Endothelial cell of umbilical vein (primary cell): ENCODE data around the gene ADGRB2. TPM values are rescaled to one million over a fixed set of nuclear protein-coding genes. Genes with fewer than 3 reads are reported as not detected.
A peak's percentile ranks its signal among the peaks of the same experiment; 100 is the strongest.

Source experiments
- BruUV-seq: library from RNA; stranded (reverse); fragments of 400-500 nt; replicated peaks from 2 replicates; lab custom pipeline; 2021; lab: Mats Ljungman, UMichigan
- CTCF ChIA-PET: fragments of 300-600, 350-600 bp; sonication (Branson Sonifier 250); formaldehyde crosslinking; loops from one replicate; lab custom pipeline; 2021; ENCODE audit warnings: antibody characterized with exemption, inconsistent platforms; lab: Charles Lee
- POLR2A ChIA-PET: fragments of 300-600, 350-600 bp; sonication (Branson Sonifier 250); formaldehyde crosslinking; loops from one replicate; lab custom pipeline; 2021; ENCODE audit warnings: antibody characterized with exemption, inconsistent platforms; lab: Charles Lee
- DNase-seq: peaks from one replicate; pipeline ENCODE4 v3.0.0-alpha.2; 2011; ENCODE audit warnings: low read depth, low spot score
- FAIRE-seq: peaks from 2 replicates; lab custom pipeline; 2011; peaks lifted over from hg19 to GRCh38; lab: Jason Lieb, UNC
- H2AFZ ChIP-seq: 2 replicates; pipeline ENCODE4 v1.6.0; 2012; ENCODE audit warnings: low read depth, low read length, control low read depth, inconsistent platforms
- H3K27ac ChIP-seq: 2 replicates; pipeline ENCODE4 v1.5.1; 2011; ENCODE audit warnings: low read depth, mild to moderate bottlenecking, control low read depth, low read length, moderate library complexity; ENCODE audit not compliant: insufficient read depth
- H3K27me3 ChIP-seq, 2 experiments: 2 replicates each; pipeline versions ENCODE4 v1.6.0 to v1.6.1; 2011; ENCODE audit warnings: low read length in 2 of 2, mixed read lengths in 1 of 2; ENCODE audit not compliant: control insufficient read depth in 2 of 2, insufficient read depth in 2 of 2
- H3K36me3 ChIP-seq, 2 experiments: 2 replicates in 1 of 2; 3 replicates in 1 of 2; pipeline ENCODE4 v1.5.1; 2011; ENCODE audit warnings: low read length in 2 of 2, mild to moderate bottlenecking in 1 of 2, moderate library complexity in 1 of 2; ENCODE audit not compliant: control insufficient read depth in 2 of 2, insufficient read depth in 2 of 2; ENCODE audit errors: extremely low read depth in 1 of 2
- H3K4me1 ChIP-seq: 3 replicates; pipeline ENCODE4 v1.5.1; 2011; ENCODE audit warnings: mild to moderate bottlenecking, low read length; ENCODE audit not compliant: control insufficient read depth, insufficient read depth; ENCODE audit errors: extremely low read depth
- H3K4me2 ChIP-seq: 2 replicates; pipeline ENCODE4 v1.6.1; 2011; ENCODE audit warnings: low read length, control low read depth, mixed read lengths; ENCODE audit not compliant: insufficient read depth
- H3K4me3 ChIP-seq, 3 experiments: fragments of 200-600 bp in 1 of 3; sonication (generic), shearing (Covaris generic) in 1 of 3; replicated peaks in 1 of 3; 2 replicates each; pipeline ENCODE4 v1.5.1; 2011 to 2016; ENCODE audit warnings: control low read depth in 3 of 3, low read length in 3 of 3, mild to moderate bottlenecking in 2 of 3, inconsistent platforms in 1 of 3, low read depth in 1 of 3, moderate library complexity in 1 of 3; ENCODE audit not compliant: insufficient read depth in 1 of 3
- H3K79me2 ChIP-seq: 2 replicates; pipeline ENCODE4 v1.6.0; 2012; ENCODE audit warnings: low read length, inconsistent platforms; ENCODE audit not compliant: control insufficient read depth, insufficient read depth
- H3K9ac ChIP-seq: replicated peaks from 2 replicates; pipeline ENCODE3; 2011; ENCODE audit warnings: low read length, control low read depth; ENCODE audit not compliant: insufficient read depth; ENCODE audit errors: extremely low read depth
- H3K9me1 ChIP-seq: replicated peaks from 3 replicates; pipeline ENCODE4 v1.6.0; 2011; ENCODE audit warnings: mild to moderate bottlenecking, low read length; ENCODE audit not compliant: control insufficient read depth, insufficient read depth; ENCODE audit errors: extremely low read depth
- H3K9me3 ChIP-seq: replicated peaks from 2 replicates; pipeline ENCODE4 v1.5.1; 2012; ENCODE audit warnings: low read length, inconsistent platforms; ENCODE audit not compliant: control insufficient read depth, insufficient read depth
- H4K20me1 ChIP-seq: replicated peaks from 2 replicates; pipeline ENCODE3; 2011; ENCODE audit warnings: mild to moderate bottlenecking, low read length; ENCODE audit not compliant: control insufficient read depth, insufficient read depth; ENCODE audit errors: extremely low read depth
- CTCF ChIP-seq, 2 donors: IDR thresholded peaks; 1 replicate in 1 of 2; 2 replicates in 1 of 2; pipeline ENCODE4 v1.5.1; 2011; ENCODE audit warnings: low read length in 2 of 2, mild to moderate bottlenecking in 2 of 2, moderate library complexity in 2 of 2, control low read depth in 1 of 2, inconsistent platforms in 1 of 2, low read depth in 1 of 2; ENCODE audit not compliant: insufficient read depth in 1 of 2; ENCODE audit errors: extremely low read depth in 1 of 2
- EZH2 ChIP-seq: IDR thresholded peaks from 2 replicates; pipeline ENCODE4 v1.6.1; 2012; ENCODE audit warnings: borderline replicate concordance, low read depth, mild to moderate bottlenecking, moderate library complexity, low read length, inconsistent platforms; ENCODE audit not compliant: severe bottlenecking
- FOS ChIP-seq: IDR thresholded peaks from 2 replicates; pipeline ENCODE4 v1.6.1; 2011; ENCODE audit warnings: mild to moderate bottlenecking, low read length, moderate library complexity, borderline replicate concordance; ENCODE audit not compliant: insufficient read depth
- GATA2 ChIP-seq: IDR thresholded peaks from 2 replicates; pipeline ENCODE4 v1.7.0; 2011; ENCODE audit warnings: low read depth, mild to moderate bottlenecking, moderate library complexity, mixed read lengths, low read length; ENCODE audit not compliant: insufficient read length, insufficient read depth
- JUN ChIP-seq: IDR thresholded peaks from 2 replicates; pipeline ENCODE4 v1.6.1; 2011; ENCODE audit warnings: borderline replicate concordance, low read depth; ENCODE audit not compliant: insufficient read length, insufficient read depth
- MAX ChIP-seq: IDR thresholded peaks from 2 replicates; pipeline ENCODE4 v1.6.1; 2011; ENCODE audit not compliant: insufficient read depth, insufficient read length
- MYC ChIP-seq: IDR thresholded peaks from one replicate; pipeline ENCODE4 v1.6.1; 2011; ENCODE audit warnings: mild to moderate bottlenecking, low read depth, low read length
- POLR2A ChIP-seq: IDR thresholded peaks from 2 replicates; pipeline ENCODE4 v1.6.1; 2012; ENCODE audit warnings: low read depth, mild to moderate bottlenecking, control low read depth, low read length
- POLR2AphosphoS5 ChIP-seq: IDR thresholded peaks from 2 replicates; pipeline ENCODE4 v1.6.1; 2012; ENCODE audit warnings: low read depth, mild to moderate bottlenecking, control low read depth, low read length, moderate library complexity; ENCODE audit not compliant: insufficient read depth
- dilution Hi-C: fragments of 300-500 bp; cut with MboI; formaldehyde crosslinking; loops from one replicate; pipeline ENCODE4 v1.15.0; 2019; ENCODE audit warnings: low sequenced_read_pairs; ENCODE audit not compliant: extremely low pct_ligation_motif_present
- intact Hi-C: fragments of 100-400 bp; cut with micrococcal nuclease; formaldehyde crosslinking; loops from one replicate; pipeline ENCODE4 v1.10.0; 2022
- polyA plus RNA-seq, 4 experiments: library from polyadenylated mRNA; depleted of rRNA in 3 of 4; stranded (reverse) in 3 of 4; unstranded in 1 of 4; fragments of >200 nt; gene quantifications; 2 replicates each; pipeline versions ENCODE4 v1.2.1 to v1.2.3, GENCODE V29; 2011 to 2012; ENCODE audit warnings: missing spikeins in 1 of 4
- total RNA-seq: library from RNA; stranded (reverse); gene quantifications from 2 replicates; pipeline ENCODE4 v1.2.3, GENCODE V29; 2021

ADGRB2 gene
- total and polyA plus RNA-seq, 2 donors (not counting 3 experiments of a cell fraction or from before 2014, with no cell fraction given), result 1.3 to 1.5 TPM

GRCh38 chr1:31796707-31797106 is 32.6 kb upstream of the ADGRB2 start:
- peak overlapping the region in 2 of 3 experiments; percentile 59 to 97 for H3K4me3 ChIP-seq
- H3K9ac ChIP-seq, result no peak overlapping the region
- H2AFZ ChIP-seq, result no peak overlapping the region
- H3K36me3 ChIP-seq, result no peaks in the 10 kb centered on the region
- H4K20me1 ChIP-seq, result no peaks in the 10 kb centered on the region
- intact Hi-C loops, result no loop called here
- CTCF ChIA-PET, result interaction anchor here (4.2 to 5.0 kb wide), 2 partner anchors 8 to 168 kb away, joined by 32 to 49 read pairs; no protein-coding TSS in a partner anchor
- H3K4me1 ChIP-seq, result peaks cover 30% of the 10 kb centered on the region
- POLR2A ChIA-PET, result no interaction called here
- H3K27me3 ChIP-seq, result no peaks in the 10 kb centered on the region
- dilution Hi-C loops, result no loop called here
- FAIRE-seq, result no peak
- peak overlapping the region; percentile 88 for H3K4me2 ChIP-seq
- no peaks in the 10 kb centered on the region for H3K9me1 ChIP-seq
- no peak for TF ChIP-seq POLR2AphosphoS5
- TF ChIP-seq FOS, result no peak
- TF ChIP-seq MYC, result no peak
- no peak for TF ChIP-seq EZH2
- no peak for TF ChIP-seq POLR2A
- TF ChIP-seq CTCF (IDR thresholded peaks at IDR 0.05; ENCODE audit: extremely low read depth in 1 of 2, insufficient read depth in 1 of 2, low read depth in 1 of 2, low read length in 2 of 2), result no peak
- no peak for TF ChIP-seq JUN
- no peak for TF ChIP-seq GATA2
- no peak for TF ChIP-seq MAX
- no TSS peak for BruUV-seq
- H3K9me3 ChIP-seq, result no peaks in the 10 kb centered on the region
- H3K79me2 ChIP-seq, result peaks cover 38% of the 10 kb centered on the region
- no peak overlapping the region for H3K27ac ChIP-seq
- no peak for DNase-seq
